GM21529 (cell line): ENCODE measurements around the gene OTUD4.
A peak's percentile ranks its signal among the peaks of the same experiment; 100 is the strongest.
"Not testable (repeated sequence)": the region's sequence is repeated elsewhere in the genome, so short reads cannot be mapped to it uniquely, and the experiment has no call there.

Experiments used
- ATAC-seq: cut with Tn5 transposase; IDR thresholded peaks from one replicate; pipeline ENCODE4 v1.9.1; 2021; ENCODE audit not compliant: unreplicated experiment

The OTUD4 gene

DNA sequence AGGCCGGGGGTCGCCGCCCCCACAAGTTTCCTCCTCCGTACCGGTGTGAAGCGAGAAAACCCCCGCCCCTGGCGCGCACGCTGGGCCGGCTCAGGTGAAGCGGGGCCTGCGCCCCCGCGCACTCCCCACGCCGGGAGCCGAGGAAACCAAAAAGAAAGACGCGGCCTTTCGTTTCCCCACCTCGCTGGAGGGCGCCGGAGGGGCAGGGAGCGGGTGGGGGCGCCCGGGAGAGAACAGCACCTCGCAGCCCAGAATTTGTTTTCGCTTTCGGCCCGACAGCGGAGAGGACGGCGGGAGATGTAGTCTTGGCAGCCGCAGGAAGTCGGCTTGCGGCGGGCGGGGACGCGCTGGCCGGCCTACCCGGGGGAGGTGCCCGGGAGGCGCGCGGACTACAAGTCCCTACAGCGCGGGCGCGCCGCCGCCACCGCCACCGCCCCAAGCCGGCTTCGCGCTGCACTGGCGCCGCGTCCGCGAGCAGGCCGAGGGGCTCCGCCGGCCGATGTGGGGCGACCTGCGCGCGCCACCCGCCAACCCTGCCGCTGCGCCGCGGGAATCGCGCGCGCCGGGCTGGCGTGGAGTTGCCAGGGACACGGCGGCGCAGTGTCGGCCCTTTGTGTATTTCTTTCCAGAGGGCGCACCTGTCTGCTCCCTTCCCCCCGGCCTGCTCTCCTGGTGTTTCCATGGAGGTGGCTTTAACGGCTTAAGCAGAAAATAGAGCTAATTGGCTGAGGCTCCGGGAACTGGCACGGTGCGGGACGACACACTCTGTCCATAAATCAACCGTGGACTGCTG is at the start of gene OTUD4:
Gene OTUD4 (minus strand): TSS at position 292 of the 793 bp plus-strand sequence. CDS start 616 bp downstream, outside the sequence.
- peak; percentile 74 for ATAC-seq

- not testable (repeated sequence) for ATAC-seq
Observed at GRCh38 chr4:145223228-145223627, 42.8 kb upstream of the OTUD4 start.

- ATAC-seq, result not testable (repeated sequence)
Observed at GRCh38 chr4:145221529-145221928, 41.1 kb upstream of the OTUD4 start.

DNA sequence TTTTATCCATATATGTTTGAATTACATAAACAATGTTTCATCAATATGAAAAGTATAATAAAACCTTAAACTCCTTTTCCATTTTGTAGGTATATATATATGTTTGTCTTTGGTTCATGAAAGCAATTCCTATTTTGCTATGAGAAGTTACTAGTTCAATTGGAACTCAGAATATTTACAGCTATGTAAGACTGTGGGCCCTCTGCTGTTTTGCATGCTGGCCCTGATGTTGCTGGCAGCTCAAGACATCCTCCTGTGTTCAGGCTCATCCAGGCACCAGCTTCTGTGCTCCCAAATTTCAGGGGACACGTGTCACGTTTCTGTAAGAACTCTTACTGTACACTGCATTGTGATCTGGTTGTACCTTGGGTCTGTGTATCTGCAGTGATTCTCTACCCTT is 38.7 kb upstream of the OTUD4 start:
- ATAC-seq, result no peak

- peak; percentile 89 for ATAC-seq
Observed at GRCh38 chr4:145218251-145218650, 37.9 kb upstream of the OTUD4 start.

GRCh38 chr4:145217349-145217748 is 37.0 kb upstream of the OTUD4 start:
- no peak for ATAC-seq

GRCh38 chr4:145216535-145216934 is 36.1 kb upstream of the OTUD4 start:
- ATAC-seq, result no peak

DNA sequence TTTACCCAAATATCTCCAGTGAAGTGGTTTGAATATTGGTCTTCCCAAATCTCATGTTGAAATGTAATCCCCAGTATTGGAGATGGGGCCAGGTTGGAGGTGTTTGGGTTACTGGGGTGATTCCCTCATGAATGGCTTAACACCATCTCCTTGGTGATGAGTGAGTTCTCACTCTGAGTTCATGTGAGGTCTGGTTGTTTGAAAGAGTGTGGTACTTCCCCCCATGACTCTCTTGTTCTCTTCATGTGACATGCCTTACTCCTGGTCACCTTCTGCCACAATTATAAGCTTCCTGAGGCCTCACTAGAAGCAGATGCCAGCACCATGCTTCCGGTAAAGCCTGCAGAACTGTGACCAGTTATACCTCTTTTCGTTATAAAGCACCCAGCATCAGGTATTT is 32.9 kb upstream of the OTUD4 start:
- ATAC-seq, result peak; percentile 56

DNA sequence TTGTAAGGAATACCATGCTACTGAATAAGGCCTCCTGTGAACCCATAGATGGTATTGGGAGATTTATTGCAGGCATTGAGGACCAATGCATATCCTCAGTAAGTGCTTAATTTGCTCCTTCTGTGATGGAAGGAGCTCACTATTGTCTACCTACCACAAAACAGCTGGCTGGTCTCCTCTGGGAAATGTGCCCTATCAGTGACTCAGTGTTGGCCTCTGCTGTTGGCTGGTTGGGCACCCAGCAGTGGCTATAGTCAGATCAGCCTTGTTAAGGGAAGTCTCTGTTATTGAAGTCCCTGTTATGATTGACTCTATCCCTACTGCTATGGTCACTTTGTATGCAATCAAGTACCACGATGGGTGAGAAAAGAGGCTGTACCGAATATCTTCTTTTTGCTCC is 27.5 kb upstream of the OTUD4 start:
- ATAC-seq, result no peak

DNA sequence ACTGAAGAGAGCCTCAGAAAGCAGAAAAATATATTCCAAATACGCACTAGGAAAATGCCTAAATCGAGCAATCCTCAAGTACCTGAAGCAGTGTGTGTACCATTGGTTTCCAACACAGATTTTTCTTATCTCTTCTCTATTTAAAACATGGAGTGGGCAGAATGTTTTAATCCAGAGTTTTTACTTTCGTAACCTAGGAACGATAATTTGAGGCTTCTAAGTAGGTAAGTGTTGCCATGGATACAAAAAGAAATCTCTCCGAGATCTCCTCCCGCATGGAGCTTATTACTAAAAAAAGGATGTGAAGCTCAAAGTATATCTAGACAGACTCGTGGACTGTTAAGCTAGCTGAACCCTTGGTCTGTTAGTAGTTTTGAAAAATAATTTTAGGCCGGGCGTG is 23.0 kb upstream of the OTUD4 start:
- no peak for ATAC-seq

DNA sequence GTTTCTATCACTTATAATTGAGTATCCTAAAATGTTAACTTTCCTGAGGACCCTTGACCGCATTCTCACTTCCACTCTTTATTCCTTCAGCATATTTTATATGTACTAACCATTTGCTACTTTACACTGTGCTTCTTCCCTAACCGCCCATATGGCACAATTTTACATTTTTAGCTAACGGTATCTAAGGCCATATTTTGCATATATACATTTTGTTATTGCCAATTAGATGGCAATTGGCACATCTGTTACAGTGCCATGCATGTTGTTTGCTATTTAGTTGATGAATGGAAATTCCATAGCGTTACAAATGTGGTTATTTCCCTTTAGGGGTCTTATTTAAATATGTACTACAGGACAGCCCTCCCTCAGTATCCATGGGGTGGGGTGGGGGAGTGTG is 20.0 kb upstream of the OTUD4 start:
- ATAC-seq, result no peak

- ATAC-seq, result no peak
Observed at GRCh38 chr4:145199051-145199716, 18.8 kb upstream of the OTUD4 start.

GRCh38 chr4:145196747-145197146 is 16.4 kb upstream of the OTUD4 start:
- no peak for ATAC-seq

DNA sequence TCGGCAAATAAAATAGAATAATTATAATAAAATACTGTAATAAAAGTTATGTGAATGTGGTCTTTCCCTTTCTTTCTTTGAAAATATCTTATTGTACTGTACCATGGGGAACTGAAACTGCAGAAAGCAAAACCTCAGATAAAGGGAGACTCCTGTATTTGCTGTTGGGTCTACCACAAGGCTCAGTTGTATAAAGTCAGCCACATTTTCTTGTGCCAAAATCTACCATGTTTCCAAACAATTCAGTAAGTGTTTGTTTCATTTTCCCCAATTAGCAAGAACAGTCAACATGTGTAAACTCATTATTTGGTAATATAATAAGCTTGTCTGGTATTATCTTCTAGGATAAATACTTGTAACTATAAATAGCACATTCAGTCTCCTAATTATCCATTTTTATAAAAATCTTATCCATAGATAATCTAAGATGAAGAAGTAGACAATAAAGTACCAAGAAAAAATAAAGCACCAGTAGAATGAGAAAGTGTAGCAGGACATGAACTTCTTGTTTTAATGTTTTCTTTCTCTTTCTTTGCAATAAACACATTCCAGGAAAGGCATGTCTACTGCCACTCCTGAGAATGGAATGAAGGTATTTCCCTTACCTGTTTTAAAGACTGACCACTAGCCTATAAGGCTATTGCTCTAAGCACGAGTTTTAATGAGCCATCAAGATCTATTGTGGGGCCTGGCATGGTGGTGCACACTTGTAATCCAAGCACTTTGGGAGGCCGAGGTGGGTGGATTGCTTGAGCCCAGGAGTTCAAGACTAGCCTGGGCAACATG is 15.0 kb upstream of the OTUD4 start:
- ATAC-seq, result peak; percentile 88

DNA sequence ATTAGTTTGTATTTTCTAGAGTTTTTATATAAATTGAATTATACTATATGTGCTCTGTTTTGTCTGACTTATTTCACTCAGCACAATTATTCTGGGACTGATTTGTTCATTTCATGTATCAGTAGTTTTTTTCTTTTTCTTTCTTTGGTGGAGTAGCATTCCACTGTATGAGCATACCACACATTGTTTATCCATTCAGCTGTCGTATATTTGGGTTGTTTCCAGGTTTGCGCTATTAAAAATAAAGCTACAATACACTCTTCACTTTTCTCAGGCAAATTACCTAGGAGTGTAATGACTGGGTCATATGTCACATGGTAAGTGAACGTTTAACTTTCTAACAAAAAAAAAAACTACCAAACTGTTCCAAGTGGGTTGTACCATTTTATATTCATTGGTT is 9.6 kb upstream of the OTUD4 start:
- ATAC-seq, result no peak

GRCh38 chr4:145186729-145187128 is 6.3 kb upstream of the OTUD4 start:
- peak; percentile 83 for ATAC-seq

DNA sequence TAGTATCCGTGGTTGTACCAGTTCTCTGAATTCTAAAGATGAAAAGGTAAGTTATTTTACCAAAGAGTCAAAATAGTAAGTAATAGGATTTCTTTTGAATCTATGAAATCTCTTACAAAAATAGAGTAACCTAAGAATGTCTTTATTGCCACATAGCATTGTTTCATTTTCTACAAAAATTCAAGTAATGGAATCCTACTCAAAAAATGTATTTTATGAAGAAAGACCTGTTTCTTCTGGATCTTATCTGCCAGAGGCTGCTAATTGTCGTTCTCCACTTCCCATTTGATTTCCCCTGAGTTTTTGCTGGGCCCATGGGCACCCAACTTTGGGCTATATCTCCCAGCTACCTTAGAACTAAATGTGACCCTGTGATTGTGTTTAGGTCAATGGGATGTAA is 3.2 kb upstream of the OTUD4 start:
- ATAC-seq, result no peak

- no peak for ATAC-seq
Observed at GRCh38 chr4:145183023-145183422, 2.6 kb upstream of the OTUD4 start.

GRCh38 chr4:145182222-145182621 is 1.8 kb upstream of the OTUD4 start:
- no peak for ATAC-seq

DNA sequence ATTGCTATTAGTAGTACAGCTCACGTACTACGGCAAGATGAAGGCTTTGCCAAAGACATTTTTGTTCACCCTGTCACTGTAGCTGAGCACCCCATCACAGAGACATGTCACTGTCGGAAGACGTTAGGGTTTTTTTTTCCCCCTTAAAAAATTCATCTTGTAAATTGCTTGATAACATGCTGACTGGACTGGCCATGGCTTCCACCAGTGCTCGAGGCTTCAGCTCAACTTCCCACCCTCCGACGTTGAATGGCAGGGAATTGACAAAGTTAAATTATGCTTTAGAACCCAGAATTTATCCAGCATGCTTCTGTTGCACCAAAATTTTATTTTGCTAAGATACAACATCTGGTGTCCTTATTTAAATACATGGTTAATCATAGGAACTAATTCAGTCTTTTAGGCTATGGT is 707 bp upstream of the OTUD4 start:
- no peak for ATAC-seq

GRCh38 chr4:145179861-145180297 is 510 bp downstream of the OTUD4 start:
- ATAC-seq, result peak; percentile 19
